Medulla oblongata (tissue), 1 donor: ENCODE results near the gene WDR5.

Experiments used
- DNase-seq: peaks from one replicate; pipeline ENCODE4 v3.0.0-alpha.2; 2015; ENCODE audit errors: extremely low spot score

The WDR5 gene

GRCh38 chr9:134158242-134158641, 22.4 kb downstream of the WDR5 start:
- DNase-seq = no peak

- no peak for DNase-seq
Observed at GRCh38 chr9:134158753-134159392, 23.0 kb downstream of the WDR5 start.

- DNase-seq = no peak
Observed at GRCh38 chr9:134159566-134160245, 23.8 kb downstream of the WDR5 start.

- DNase-seq = no peak
Observed at GRCh38 chr9:134161647-134162046, 25.8 kb downstream of the WDR5 start.

- DNase-seq = no peak
Observed at GRCh38 chr9:134162212-134162775, 26.4 kb downstream of the WDR5 start.

- DNase-seq = no peak
Observed at GRCh38 chr9:134162926-134163370, 27.1 kb downstream of the WDR5 start.

- peak; percentile 51 for DNase-seq
Observed at GRCh38 chr9:134163371-134164196, 27.7 kb downstream of the WDR5 start.

- no peak for DNase-seq
Observed at GRCh38 chr9:134164879-134165278, 29.0 kb downstream of the WDR5 start.

- DNase-seq = no peak
Observed at GRCh38 chr9:134165357-134166315, 29.8 kb downstream of the WDR5 start.

- DNase-seq = no peak
Observed at GRCh38 chr9:134166374-134166773, 30.5 kb downstream of the WDR5 start.

GRCh38 chr9:134167530-134167931, 31.6 kb downstream of the WDR5 start:
- DNase-seq = no peak

GRCh38 chr9:134168757-134169550, 33.1 kb downstream of the WDR5 start:
- DNase-seq = no peak

GRCh38 chr9:134169724-134170401, 34.0 kb downstream of the WDR5 start:
- DNase-seq = no peak

GRCh38 chr9:134170532-134171315, 34.8 kb downstream of the WDR5 start:
- DNase-seq = no peak

GRCh38 chr9:134171316-134172197, 35.7 kb downstream of the WDR5 start:
- no peak for DNase-seq

- DNase-seq = no peak
Observed at GRCh38 chr9:134172198-134173126, 36.6 kb downstream of the WDR5 start.
